CD4-positive, alpha-beta T cell treated with Interleukin-6 for 4 hours (primary cell): ENCODE results near the gene S100PBP.

Experiments used
- DNase-seq: peaks from one replicate; pipeline ENCODE4 v3.0.0-alpha.2; 2020; ENCODE audit warnings: mixed read lengths

Gene S100PBP

GRCh38 chr1:32871364-32872191, 54.1 kb downstream of the S100PBP start:
- no peak for DNase-seq

DNA sequence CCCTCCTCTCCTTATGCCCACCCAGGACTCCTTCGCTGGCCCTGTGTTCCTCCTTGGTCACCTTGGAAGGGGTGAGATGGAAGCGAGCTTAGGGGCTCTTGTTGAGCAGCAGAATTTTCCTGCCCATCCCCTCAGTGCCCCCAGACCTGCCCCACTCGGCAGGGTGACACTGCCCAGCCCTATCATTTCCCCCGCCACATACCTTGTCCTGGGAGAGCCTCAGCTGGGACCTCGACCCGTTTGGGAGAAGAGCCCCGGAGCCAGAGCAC, 54.7 kb downstream of the S100PBP start:
- DNase-seq: no peak

DNA sequence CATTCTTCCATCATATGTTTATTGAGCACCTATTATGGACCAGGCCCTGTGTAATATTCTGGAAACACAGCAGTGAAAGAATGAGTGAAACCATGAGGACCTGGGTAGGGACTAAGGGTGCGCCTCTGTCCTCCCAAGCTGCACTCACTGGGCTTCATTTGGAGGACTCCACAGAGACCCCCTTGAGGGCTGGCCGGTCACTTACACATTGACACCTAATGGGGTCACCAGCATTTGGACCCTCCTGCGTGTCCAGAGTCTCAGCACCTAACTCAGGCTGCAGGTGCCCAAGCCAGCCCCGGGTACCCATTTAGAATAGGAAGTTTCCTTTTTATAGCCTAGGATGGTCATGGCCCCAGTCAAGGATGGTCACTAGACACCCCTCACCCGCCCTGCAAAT, 56.0 kb downstream of the S100PBP start:
- no peak for DNase-seq

DNA sequence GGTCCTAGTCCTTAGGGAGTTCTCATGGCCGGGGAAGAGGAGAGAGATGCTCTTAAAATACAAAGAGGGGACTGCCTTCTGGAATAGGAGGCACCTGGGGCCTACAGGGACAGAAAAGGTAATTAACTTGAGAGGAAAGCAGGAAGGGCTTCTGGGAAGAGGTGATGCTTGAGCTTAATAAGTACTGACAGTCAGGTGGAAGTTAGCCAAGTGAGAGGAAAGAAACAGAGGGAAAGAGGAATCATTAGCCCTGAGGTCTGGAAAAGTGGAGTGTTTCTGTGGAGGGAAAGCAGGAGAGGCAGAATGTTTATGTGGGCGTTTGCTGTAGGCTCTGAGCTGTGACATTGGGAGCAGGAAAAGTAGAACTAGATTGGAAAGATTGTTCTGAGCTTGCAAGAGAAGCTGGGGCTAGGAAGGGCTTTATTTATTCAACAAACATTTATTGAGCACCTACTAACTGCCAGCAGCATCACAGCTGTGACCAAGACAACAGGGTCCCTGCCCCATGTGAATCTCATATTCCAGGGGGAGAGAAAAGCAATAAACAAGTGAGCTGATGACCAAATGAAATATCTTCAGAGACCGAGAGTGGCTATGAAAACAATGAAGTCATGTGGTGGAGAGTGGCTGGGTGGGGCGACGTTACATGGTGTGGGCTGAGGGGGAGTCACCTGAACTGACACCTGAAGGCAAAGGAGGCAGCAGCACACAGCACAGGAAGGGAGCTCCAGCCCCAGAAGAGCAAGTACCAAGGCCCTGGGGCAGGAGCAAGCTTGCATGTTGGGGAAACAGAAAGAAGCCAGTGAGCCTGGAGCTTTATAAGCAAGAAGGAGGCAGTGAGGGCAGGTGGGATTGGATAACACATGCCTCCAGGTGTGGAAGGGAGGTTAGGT, 57.7 kb downstream of the S100PBP start:
- no peak for DNase-seq

- DNase-seq: peak; percentile 69
Observed at GRCh38 chr1:32876341-32877210, 59.1 kb downstream of the S100PBP start.

DNA sequence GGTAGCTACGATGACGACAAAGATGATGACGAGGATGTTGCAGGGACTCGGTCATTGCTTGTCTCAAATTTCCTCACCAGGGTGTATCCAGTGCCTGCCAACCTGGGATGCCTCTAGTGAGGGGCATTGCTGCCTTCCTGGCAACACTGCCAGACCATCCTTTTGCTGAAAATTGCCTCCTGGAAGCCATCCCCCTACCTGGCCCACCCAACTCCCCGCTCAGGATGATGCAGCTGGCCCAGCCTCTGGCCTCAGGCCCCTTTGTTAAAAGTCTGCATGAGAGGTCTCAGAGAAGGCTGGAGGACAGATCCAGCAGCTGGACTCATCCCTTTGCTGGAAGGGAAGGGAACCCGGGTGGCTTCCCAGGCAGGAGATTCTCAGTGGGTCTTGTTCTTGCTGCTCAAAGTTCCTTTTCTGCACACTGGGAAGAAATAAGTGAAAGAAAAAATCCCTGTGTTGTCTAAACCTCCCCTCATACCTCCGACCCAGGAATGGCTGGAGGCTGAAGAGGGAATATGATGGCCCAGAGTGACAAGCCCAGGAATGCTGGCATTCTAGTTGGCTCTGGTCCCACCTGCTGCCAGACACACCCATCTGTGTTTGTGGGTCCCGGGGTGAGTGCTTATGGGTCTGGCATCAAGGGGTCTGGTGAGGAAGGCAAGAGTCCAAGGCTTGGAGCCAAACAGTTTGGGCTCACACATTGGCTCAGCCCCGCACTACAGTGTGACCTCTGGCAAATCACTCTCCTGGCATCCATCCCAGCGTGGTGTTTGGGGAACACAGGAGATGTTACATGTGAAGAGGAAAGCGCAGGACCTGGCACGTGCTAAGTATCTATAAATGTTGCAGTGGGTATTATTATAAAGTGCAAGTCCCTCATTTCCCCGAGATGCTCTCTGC, 60.0 kb downstream of the S100PBP start:
- no peak for DNase-seq

DNA sequence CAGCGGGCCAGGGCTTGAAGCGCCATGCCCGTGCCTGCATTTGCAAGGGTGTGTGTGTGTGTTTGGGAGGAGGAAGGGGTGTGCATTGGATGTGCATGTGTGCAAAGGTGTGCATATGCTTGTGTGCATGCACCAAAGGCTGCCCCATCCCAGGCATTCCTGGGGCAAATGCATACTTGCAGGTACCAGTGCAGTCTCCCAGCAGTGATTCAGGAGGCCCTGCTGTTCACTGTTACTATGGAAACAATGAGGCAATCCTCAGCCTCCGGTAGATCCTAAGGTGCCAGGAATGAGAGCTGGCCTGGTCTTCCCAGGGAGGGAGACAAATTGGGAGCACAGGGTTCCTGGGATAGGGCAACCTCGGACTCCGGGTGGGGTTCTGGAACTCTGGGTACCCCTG, 60.7 kb downstream of the S100PBP start:
- no peak for DNase-seq

DNA sequence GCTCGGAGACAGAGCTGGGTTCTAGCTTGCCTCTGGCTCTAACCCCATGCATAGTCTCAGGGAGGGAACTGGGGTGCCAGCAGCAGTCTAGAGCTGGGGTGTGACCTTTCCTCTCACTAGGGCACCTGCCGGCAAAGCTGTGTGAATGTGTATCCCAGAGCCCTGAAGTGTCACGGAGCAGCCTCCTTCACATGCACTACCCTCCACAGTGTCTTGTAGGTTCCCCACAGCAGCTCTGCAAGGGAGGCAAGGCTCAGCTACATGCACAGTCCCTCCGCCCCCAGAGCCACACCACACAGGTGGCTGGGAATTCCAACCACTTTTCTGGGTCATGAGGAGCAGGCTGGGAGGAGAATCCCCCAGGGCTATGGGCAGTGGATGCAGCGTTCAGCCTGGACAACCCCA, 61.2 kb downstream of the S100PBP start:
- no peak for DNase-seq

GRCh38 chr1:32881291-32881690, 63.8 kb downstream of the S100PBP start:
- no peak for DNase-seq

DNA sequence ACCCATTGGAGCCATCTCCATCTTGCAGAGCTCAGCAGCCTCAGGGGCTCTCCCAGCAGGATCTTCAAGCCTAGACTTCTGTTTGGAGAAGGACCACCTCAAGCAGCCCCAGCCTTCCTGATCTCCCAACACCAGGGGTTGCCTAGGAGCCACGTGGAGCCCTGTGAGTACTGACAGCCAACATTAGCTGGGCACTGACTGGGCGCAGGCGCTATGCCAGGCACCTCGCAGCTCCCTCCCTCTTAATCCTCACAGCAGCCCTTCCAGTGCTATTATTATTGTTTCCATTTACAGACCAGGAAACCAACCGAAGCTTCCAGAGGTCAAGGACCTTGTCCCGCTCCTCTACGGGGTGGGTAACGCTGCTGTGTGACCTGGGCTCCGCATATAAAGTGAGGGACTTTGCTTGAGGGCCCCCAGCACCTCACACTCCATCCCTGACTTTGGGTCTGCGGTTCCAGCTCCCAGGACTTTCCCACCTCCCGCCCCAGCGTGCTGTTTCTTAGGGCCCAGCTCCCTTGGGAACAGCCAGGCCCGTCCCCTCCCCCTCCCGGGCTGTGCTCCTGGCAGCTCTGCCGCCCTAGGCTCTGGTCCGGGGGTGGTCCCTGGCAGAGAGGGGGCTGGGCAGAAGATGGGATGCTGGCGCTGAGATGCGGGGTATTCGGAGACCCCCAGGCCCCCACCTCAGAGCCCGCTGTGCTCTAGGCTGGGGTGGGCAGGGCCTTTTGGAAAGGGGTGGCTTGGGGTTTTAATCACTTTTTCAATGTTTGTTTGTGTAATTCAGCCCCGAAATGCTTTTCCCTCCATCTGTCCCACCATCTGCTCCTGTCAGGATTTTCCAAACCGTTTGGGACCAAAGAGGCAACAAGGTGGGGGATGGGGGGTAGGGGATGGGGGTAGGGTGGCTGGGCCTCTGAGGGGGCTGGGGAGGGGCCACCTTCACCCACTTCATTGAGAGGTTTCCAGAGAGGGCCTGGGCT, 64.7 kb downstream of the S100PBP start:
- no peak for DNase-seq

- no peak for DNase-seq
Observed at GRCh38 chr1:32883338-32884031, 66.0 kb downstream of the S100PBP start.

DNA sequence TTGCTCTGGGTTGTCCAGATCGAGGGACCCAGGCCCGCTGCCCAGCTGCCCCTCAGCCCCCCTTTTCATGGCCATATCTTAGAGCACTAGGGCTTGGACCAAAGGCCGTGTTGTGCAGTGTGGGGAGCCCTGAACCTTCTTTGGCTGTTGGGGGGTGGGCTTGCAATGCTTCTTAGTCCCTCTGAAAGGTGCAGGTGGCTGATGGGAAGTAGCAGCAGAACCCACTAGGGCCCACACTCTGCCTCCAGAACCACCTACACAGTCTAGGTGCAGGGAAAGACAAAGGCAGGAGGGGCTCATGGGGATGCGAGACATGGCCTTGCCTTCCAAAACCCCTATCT, 66.5 kb downstream of the S100PBP start:
- DNase-seq: no peak

- DNase-seq: no peak
Observed at GRCh38 chr1:32884726-32885125, 67.3 kb downstream of the S100PBP start.

GRCh38 chr1:32885676-32886003, 68.2 kb downstream of the S100PBP start:
- DNase-seq: no peak

GRCh38 chr1:32886004-32886827, 68.8 kb downstream of the S100PBP start, which contains the start of gene HPCA:
Gene HPCA (plus strand): TSS chr1:32886491. CDS start chr1:32888899, 2,408 bp downstream.
- no peak for DNase-seq

- no peak for DNase-seq
Observed at GRCh38 chr1:32886828-32887414, 69.5 kb downstream of the S100PBP start.

GRCh38 chr1:32887623-32888022, 70.2 kb downstream of the S100PBP start:
- no peak for DNase-seq

GRCh38 chr1:32888134-32888533, 70.7 kb downstream of the S100PBP start:
- DNase-seq: no peak
